ENCODE measurements around the gene NRL.

GRCh38 chr14:24103451-24103850 lies 11.3 kb downstream of the NRL start:
- no peak for TF ChIP-seq EZH2 (IDR thresholded peaks at IDR 0.05)
- TF ChIP-seq CTCF (IDR thresholded peaks at IDR 0.05) = no peak
- TF ChIP-seq EZH2phosphoT487 (IDR thresholded peaks at IDR 0.05) = no peak
